Activated gamma-delta T cell treated with Interleukin-2 at 50 U/mL for 16 hours (primary cell): ENCODE data around the gene RPGR.
A peak's percentile ranks its signal among the peaks of the same experiment; 100 is the strongest.

Experiments
- DNase-seq: peaks from one replicate; pipeline ENCODE4 v3.0.0-alpha.2; 2020

Gene RPGR, protein sequence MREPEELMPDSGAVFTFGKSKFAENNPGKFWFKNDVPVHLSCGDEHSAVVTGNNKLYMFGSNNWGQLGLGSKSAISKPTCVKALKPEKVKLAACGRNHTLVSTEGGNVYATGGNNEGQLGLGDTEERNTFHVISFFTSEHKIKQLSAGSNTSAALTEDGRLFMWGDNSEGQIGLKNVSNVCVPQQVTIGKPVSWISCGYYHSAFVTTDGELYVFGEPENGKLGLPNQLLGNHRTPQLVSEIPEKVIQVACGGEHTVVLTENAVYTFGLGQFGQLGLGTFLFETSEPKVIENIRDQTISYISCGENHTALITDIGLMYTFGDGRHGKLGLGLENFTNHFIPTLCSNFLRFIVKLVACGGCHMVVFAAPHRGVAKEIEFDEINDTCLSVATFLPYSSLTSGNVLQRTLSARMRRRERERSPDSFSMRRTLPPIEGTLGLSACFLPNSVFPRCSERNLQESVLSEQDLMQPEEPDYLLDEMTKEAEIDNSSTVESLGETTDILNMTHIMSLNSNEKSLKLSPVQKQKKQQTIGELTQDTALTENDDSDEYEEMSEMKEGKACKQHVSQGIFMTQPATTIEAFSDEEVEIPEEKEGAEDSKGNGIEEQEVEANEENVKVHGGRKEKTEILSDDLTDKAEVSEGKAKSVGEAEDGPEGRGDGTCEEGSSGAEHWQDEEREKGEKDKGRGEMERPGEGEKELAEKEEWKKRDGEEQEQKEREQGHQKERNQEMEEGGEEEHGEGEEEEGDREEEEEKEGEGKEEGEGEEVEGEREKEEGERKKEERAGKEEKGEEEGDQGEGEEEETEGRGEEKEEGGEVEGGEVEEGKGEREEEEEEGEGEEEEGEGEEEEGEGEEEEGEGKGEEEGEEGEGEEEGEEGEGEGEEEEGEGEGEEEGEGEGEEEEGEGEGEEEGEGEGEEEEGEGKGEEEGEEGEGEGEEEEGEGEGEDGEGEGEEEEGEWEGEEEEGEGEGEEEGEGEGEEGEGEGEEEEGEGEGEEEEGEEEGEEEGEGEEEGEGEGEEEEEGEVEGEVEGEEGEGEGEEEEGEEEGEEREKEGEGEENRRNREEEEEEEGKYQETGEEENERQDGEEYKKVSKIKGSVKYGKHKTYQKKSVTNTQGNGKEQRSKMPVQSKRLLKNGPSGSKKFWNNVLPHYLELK

GRCh38 chrX:38327007-38327774 is at the start of gene RPGR:
Gene RPGR, minus strand, starts transcription at chrX:38327509. Its CDS starts 142 bp downstream, at chrX:38327367.
- DNase-seq: peak; percentile 88

- DNase-seq: no peak
Measured at GRCh38 chrX:38376747-38377146, 49.4 kb upstream of the RPGR start.

- DNase-seq: no peak
Measured at GRCh38 chrX:38375891-38376290, 48.6 kb upstream of the RPGR start.

DNA sequence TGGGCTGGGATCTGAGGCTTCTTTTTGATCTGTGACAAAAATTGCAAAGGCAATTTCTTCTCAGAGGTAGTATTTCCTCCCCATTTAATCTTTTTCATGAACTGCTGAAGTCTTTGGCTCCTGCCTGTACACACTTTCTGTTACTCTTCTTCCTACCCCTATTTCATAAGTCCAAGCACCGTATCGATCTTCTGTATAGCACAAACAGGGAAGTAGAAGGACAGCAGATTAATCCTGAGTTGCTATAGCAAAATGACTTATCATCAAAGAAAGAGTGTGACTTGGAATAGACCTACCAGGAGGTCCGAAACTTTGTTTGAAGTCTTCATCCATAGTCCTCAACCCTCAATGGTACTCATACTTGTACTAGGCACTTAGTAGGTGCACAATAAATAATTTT is 47.1 kb upstream of the RPGR start:
- no peak for DNase-seq

- no peak for DNase-seq
Measured at GRCh38 chrX:38371641-38372040, 44.3 kb upstream of the RPGR start.

- DNase-seq: no peak
Measured at GRCh38 chrX:38368774-38369173, 41.5 kb upstream of the RPGR start.

- DNase-seq: no peak
Measured at GRCh38 chrX:38365954-38366353, 38.6 kb upstream of the RPGR start.

DNA sequence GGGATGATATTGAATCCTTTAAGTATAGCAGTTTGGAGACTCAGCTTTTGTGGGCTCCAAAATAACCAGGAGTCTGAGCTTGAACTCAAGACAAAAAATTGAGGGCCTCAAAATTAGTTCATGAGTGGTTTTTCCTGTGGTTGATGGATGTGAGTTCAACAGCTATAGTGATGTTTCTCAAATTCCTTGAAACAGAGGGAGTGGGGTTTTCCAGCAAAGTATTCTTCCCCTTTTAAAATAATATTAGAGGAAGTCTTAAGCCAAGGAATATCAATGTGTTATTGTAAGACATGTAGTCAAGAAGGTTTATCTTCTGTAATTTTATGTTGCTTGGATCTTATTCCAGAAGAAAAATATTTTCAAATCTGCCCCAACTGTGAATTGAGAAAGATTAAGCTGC is 35.7 kb upstream of the RPGR start:
- DNase-seq: no peak

DNA sequence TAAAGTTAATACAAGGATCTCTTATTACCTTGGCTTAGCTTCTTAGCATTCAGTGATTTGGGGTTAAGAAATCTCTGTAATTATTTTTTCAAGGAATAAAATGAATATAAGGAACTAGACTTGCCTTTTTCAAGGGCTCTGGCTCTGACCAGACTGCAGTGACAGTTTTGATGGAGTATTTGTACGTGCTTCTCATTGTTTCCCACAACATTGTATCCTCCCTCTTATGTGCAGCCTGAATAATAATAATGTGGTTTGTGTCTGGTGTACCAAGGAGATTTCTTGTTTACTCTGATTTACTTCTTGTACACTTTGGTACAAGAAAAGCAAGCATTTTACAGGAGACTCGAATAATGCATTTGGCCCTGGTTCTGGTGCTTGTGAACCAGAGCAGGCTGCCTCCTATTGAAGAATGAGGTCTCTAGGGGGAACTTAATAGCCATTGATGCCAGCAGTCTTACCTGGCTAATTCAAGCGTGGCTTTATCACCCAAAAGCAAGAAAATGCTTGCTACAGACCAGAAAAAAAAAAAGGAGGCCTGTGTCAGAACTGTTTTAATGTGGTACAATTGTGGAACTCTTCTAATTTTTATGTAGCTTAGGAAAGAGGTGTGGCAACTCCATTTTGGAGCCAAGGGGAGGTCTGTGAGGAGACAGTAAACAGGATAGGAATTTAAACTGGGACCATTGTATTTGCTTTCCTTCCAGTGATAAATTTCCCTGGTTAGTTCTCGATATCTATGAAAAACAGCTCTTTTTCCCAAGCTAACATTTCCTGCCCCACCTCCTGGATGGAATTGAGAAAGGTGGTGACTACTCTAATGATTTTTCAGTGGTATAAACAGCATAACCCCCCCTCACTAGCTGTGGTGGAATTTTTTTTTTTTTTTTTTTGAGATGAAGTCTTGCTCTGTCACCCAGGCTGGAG is 30.7 kb upstream of the RPGR start:
- no peak for DNase-seq

GRCh38 chrX:38356401-38356800 is 29.1 kb upstream of the RPGR start:
- DNase-seq: no peak

GRCh38 chrX:38352362-38352761 is 25.1 kb upstream of the RPGR start, which contains the start of gene OTC:
Gene OTC, plus strand, starts transcription at chrX:38352604. Its CDS starts 93 bp downstream, at chrX:38352697.
- no peak for DNase-seq

DNA sequence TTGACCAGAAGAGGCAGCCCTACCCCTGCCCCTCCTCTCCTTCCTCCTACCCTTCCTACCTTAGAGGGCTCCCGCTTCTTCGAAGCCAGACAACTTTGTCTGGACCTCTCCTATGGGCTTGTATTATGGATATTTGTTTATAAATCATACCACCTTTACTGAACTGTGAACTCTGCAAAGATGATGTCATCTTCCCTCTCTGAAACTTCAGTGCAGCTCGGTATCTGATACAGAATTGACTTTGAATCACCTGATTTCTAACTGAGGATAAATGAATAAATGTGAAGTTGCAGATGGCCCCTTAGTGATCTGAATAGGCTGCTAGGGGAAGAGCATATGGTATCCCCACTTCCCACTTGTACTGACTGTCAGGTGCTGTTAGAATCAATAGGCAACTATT is 24.0 kb upstream of the RPGR start:
- DNase-seq: no peak

DNA sequence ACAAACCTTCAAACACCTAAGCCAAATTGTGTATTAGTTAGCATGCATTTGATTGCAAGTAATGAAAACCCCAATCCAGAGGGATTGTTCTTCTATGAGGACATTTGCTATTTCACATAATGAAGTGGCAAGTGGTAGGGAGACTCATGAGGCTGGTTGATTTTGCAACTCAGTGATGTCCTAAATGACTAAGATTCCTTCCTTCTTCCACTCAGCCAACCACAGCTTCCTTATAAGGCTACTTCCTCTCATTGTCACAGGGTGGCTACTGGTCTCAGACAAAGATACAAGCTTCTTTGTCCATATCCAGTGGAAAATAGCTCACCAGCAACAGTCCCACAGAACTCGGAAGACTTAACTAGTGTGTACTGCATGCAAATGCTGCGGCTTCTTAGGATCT is 19.8 kb upstream of the RPGR start:
- DNase-seq: no peak

DNA sequence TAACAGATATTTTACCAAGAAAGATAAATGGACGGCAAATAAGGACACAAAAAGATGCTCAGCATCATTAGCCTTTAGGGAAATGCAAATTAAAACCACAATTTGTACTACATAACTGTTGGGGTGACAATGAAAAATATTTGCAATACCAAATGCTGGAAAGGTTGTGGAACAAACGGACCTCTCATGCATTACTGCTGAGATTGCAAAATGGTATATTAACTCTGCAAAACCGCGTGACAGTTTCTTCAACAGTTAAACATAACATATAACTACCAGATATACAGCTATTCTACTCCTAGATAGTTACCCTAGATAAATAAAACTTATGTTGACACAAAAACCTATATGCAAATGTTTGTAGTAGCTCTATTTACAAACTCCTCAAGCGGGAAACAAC is 18.8 kb upstream of the RPGR start:
- no peak for DNase-seq

- DNase-seq: no peak
Measured at GRCh38 chrX:38342853-38343778, 15.8 kb upstream of the RPGR start.

GRCh38 chrX:38341442-38341841 is 14.1 kb upstream of the RPGR start:
- no peak for DNase-seq

DNA sequence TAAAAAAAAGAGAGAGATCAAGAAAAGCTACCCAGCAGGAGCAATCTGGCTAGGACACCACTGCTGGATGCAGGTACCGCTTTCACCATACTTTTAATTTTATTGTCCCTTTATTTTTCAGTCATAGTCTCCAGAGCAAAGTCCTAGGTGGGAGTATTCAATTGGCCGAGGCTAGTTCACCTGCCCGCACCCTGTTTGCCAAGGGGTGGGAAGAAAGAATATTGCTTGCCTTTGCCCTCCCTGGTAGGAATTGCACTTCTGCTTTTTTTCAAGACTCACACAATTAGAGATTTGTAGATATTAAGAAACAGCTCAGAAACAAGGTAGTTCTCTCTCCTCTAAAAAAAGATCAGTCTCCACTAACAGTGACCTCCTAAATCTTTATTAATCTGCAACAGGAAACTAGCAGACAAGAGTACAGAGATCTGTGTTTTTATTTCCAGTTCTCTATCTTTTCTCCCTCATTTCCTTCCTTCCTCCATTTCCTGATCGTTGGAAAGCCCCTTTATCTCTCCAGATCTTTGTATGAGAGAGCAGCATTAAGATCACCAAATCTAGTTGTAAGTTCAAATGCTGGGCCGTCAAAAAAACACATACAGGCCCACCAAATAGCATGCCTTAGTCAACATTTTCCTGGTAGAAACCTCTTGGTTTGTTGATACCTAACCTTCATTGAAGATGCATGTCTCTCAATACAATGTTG is 9.4 kb upstream of the RPGR start:
- no peak for DNase-seq

GRCh38 chrX:38335382-38335781 is 8.1 kb upstream of the RPGR start:
- DNase-seq: no peak

GRCh38 chrX:38332505-38332904 is 5.2 kb upstream of the RPGR start:
- DNase-seq: no peak

DNA sequence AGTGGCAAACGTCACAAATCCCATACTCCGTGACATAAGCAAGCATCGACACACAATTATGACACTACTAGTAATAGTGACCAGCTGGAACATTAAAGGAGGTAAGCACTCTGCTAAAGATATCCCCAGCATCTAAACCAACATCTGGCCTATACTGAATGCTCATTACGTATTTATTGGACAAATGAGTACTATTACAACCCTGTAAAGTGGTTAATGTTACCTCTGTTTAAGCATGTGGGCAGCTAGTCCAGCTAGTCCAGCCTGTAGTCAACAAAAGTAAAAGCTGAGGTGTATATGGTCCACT is 419 bp upstream of the RPGR start:
- no peak for DNase-seq
